ENCODE data around the gene USP6NL. TPM values are rescaled to one million over a fixed set of nuclear protein-coding genes. Genes with fewer than 3 reads are reported as not detected.

USP6NL gene
- total RNA-seq, 2 experiments from 2014 or later = 2.3 to 2.5 TPM

DNA sequence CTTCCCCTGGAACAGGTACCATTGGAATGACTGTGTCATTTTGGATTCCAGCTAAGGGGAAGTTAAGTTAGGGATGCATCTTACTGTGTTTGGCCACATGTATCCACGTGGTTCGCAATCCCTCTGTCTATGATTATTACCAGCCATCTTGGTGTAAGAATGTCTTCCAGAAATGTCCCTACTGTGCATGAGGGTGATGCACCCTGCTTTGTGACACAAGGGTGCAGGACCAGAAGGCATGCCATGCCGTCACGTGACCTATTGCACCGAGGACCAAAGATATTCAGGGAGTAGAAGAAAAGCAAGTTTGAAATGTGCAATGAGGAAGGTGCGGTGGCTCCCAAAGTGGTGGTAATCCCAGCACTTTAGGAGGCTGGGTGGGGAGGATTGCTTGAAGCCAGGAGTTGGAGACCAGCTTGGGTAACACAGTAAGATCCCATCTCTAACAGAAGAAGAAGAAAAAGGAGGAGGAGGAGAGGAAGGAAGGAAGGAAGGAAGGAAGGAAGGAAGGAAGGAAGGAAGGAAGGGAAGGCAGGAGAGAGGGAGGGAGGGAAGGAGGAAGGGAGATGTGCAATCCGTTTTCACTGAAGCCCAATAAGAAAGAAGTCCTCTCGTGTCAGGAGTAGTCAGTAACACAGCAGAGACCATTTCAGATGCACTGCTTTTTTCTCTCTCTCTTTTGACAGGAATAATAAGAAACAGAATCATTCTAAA lies 42.5 kb upstream of the USP6NL start:
- TF ChIP-seq, protein P1, sequence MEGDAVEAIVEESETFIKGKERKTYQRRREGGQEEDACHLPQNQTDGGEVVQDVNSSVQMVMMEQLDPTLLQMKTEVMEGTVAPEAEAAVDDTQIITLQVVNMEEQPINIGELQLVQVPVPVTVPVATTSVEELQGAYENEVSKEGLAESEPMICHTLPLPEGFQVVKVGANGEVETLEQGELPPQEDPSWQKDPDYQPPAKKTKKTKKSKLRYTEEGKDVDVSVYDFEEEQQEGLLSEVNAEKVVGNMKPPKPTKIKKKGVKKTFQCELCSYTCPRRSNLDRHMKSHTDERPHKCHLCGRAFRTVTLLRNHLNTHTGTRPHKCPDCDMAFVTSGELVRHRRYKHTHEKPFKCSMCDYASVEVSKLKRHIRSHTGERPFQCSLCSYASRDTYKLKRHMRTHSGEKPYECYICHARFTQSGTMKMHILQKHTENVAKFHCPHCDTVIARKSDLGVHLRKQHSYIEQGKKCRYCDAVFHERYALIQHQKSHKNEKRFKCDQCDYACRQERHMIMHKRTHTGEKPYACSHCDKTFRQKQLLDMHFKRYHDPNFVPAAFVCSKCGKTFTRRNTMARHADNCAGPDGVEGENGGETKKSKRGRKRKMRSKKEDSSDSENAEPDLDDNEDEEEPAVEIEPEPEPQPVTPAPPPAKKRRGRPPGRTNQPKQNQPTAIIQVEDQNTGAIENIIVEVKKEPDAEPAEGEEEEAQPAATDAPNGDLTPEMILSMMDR (IDR thresholded peaks at IDR 0.05) = no peak
- no peaks in the 10 kb centered on the region for H3K36me3 Mint-ChIP-seq (ENCODE audit: low read depth)
- intact Hi-C loops (cut with micrococcal nuclease) = no loop called here
- H3K27me3 Mint-ChIP-seq = peaks cover 5% of the 10 kb centered on the region
- POLR2A ChIA-PET = no interaction called here
- ATAC-seq = no peak
- CTCF ChIA-PET = interaction anchor here (1.4 kb wide), 1 partner anchor 104 kb away, joined by 3 read pairs; no protein-coding TSS in a partner anchor
- H3K4me3 Mint-ChIP-seq = no peak overlapping the region
- no peaks in the 10 kb centered on the region for H3K9me3 Mint-ChIP-seq
- peak overlapping the region; percentile 27 for H3K27ac Mint-ChIP-seq
- DNase-seq = no peak
- H3K4me1 Mint-ChIP-seq (ENCODE audit: low read depth) = peaks cover 6% of the 10 kb centered on the region

DNA sequence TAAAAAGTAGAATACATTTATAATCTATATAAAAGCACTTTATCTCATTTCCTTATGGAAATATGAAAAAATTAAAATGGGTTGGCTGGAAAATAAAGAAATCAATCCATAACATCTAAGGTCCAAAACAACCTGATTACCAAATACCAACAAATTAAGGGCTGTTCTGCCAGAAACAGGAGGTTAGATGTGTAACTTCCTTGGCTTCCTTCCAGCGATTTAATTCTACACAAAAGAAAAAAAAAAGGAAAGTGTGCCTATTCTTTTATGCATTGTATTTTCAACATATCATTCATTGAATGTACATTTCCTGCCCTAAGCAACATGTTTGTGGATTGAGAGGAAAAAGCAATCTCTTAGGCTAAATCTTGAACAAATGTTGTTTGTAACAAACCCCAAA lies 36.2 kb upstream of the USP6NL start:
- CTCF ChIA-PET = interaction anchor here (0.6 kb wide), 1 partner anchor 597 kb away, joined by 3 read pairs; no protein-coding TSS in a partner anchor
- TF ChIP-seq, protein P1 (IDR thresholded peaks at IDR 0.05) = no peak
- POLR2A ChIA-PET = no interaction called here
- H3K9me3 Mint-ChIP-seq = no peaks in the 10 kb centered on the region
- H3K27ac Mint-ChIP-seq = no peak overlapping the region
- intact Hi-C loops (cut with micrococcal nuclease) = no loop called here
- H3K4me1 Mint-ChIP-seq (ENCODE audit: low read depth) = no peaks in the 10 kb centered on the region
- H3K36me3 Mint-ChIP-seq (ENCODE audit: low read depth) = no peaks in the 10 kb centered on the region
- ATAC-seq = no peak
- no peak overlapping the region for H3K4me3 Mint-ChIP-seq
- H3K27me3 Mint-ChIP-seq = peaks cover 1% of the 10 kb centered on the region
- DNase-seq = no peak

DNA sequence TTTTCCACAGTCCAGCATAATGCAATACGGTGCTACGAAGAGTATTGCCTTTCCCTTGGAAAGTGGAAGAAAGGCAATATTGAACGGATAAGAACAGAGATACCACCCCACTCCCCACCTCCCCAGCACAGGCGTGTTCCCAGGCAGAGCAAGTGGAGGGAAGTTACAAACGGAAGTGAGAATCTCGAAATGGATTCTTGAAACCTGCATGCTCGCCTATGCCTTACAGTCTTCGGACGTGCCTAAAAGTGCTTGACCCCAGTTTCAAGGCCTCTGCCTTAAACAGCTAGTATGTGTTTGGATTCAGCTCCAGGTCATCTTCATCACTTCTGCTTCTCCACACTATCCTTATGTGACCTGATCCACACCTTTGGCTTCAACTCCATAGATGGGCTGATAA lies 35.0 kb upstream of the USP6NL start:
- peaks cover 3% of the 10 kb centered on the region for H3K27me3 Mint-ChIP-seq
- ATAC-seq = no peak
- no peaks in the 10 kb centered on the region for H3K36me3 Mint-ChIP-seq (ENCODE audit: low read depth)
- H3K27ac Mint-ChIP-seq = no peak overlapping the region
- H3K9me3 Mint-ChIP-seq = no peaks in the 10 kb centered on the region
- no peak for DNase-seq
- H3K4me1 Mint-ChIP-seq (ENCODE audit: low read depth) = no peaks in the 10 kb centered on the region
- POLR2A ChIA-PET = no interaction called here
- CTCF ChIA-PET = interaction anchor here (0.9 kb wide), 1 partner anchor 10 kb away, joined by 3 read pairs; no protein-coding TSS in a partner anchor
- intact Hi-C loops (cut with micrococcal nuclease) = no loop called here
- TF ChIP-seq, protein P1 (IDR thresholded peaks at IDR 0.05) = no peak
- no peak overlapping the region for H3K4me3 Mint-ChIP-seq

DNA sequence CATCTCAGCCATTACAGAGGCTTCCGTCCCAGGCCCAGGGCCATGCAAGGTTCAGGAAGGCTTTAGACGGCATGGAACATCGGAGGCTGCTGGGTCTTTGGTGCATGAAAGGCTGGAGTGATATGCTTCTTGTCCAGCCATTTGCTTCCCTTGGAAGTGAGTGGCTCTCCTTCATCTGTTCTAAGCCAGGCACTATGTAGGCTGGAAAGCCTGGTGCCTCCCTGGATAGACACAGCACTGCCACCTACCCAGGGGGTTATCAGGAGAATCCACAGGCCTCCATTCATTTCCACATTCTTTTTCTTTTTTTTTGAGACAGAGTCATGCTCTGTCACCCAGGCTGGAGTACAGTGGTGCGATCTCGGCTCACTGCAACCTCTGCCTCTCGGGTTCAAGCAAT lies 31.6 kb upstream of the USP6NL start:
- Mint-ChIP-seq H3K9me3 (no peaks in the 10 kb centered on the region), H3K27ac (no peak overlapping the region), H3K36me3 (ENCODE audit: low read depth) (no peaks in the 10 kb centered on the region), H3K4me1 (ENCODE audit: low read depth) (no peaks in the 10 kb centered on the region), H3K27me3 (peaks cover 4% of the 10 kb centered on the region), H3K4me3 (no peak overlapping the region)
- POLR2A ChIA-PET = no interaction called here
- CTCF ChIA-PET = no interaction called here
- no peak for ATAC-seq
- DNase-seq = no peak
- intact Hi-C loops (cut with micrococcal nuclease) = no loop called here
- TF ChIP-seq, protein P1 (IDR thresholded peaks at IDR 0.05) = no peak

DNA sequence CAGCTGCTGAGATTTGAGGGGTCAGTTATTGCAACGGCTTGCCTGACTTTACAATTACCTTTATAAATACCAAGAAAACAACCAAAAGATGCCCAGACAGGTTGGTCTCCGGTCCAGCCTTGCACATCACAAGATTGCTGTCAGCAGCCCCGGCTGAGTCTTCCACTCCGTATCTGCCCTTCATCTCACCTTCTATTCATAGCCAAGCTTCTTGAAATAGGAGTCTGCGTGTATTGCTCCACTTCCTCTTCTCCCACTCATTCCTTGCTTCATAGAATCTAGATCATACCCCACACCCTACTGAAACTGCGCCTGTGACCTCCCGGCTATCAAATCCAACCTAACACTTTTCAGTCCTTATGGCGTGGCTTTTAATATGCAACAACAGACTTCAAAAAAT lies 31.1 kb upstream of the USP6NL start:
- Mint-ChIP-seq H3K9me3 (no peaks in the 10 kb centered on the region), H3K4me1 (ENCODE audit: low read depth) (no peaks in the 10 kb centered on the region), H3K27ac (no peak overlapping the region), H3K4me3 (no peak overlapping the region), H3K36me3 (ENCODE audit: low read depth) (no peaks in the 10 kb centered on the region), H3K27me3 (peaks cover 4% of the 10 kb centered on the region)
- no peak for DNase-seq
- CTCF ChIA-PET = no interaction called here
- ATAC-seq = no peak
- intact Hi-C loops (cut with micrococcal nuclease) = no loop called here
- TF ChIP-seq, protein P1 (IDR thresholded peaks at IDR 0.05) = no peak
- POLR2A ChIA-PET = no interaction called here
